ENCODE data around the gene TBC1D7.

The TBC1D7 gene

GRCh38 chr6:13267142-13267651 is 61.1 kb downstream of the TBC1D7 start:
- H3K4me1 ChIP-seq (ENCODE audit: control insufficient read depth, insufficient read depth, low read length): no peaks in the 10 kb centered on the region
- no peaks in the 10 kb centered on the region for H3K27me3 ChIP-seq (ENCODE audit: control insufficient read depth, insufficient read depth, low read length)
- H3K36me3 ChIP-seq (ENCODE audit: control insufficient read depth, insufficient read depth, low read length): no peaks in the 10 kb centered on the region
- no peak overlapping the region for H3K27ac ChIP-seq (ENCODE audit: low read depth, low read length)
- no peak overlapping the region for H3K9ac ChIP-seq (ENCODE audit: low read length)
- H3K4me3 ChIP-seq (ENCODE audit: low read length): no peak overlapping the region

- Histone ChIP-seq H3K4me1 (ENCODE audit: control insufficient read depth, insufficient read depth, low read length) (no peaks in the 10 kb centered on the region), H3K27ac (ENCODE audit: low read depth, low read length) (no peak overlapping the region), H3K4me3 (ENCODE audit: low read length) (no peak overlapping the region), H3K36me3 (ENCODE audit: control insufficient read depth, insufficient read depth, low read length) (no peaks in the 10 kb centered on the region), H3K27me3 (ENCODE audit: control insufficient read depth, insufficient read depth, low read length) (no peaks in the 10 kb centered on the region), H3K9ac (ENCODE audit: low read length) (no peak overlapping the region)
Measured at GRCh38 chr6:13263669-13264068, 64.7 kb downstream of the TBC1D7 start.

- no peak overlapping the region for H3K27ac ChIP-seq (ENCODE audit: low read depth, low read length)
- no peaks in the 10 kb centered on the region for H3K4me1 ChIP-seq (ENCODE audit: control insufficient read depth, insufficient read depth, low read length)
- H3K9ac ChIP-seq (ENCODE audit: low read length): no peak overlapping the region
- no peaks in the 10 kb centered on the region for H3K27me3 ChIP-seq (ENCODE audit: control insufficient read depth, insufficient read depth, low read length)
- no peak overlapping the region for H3K4me3 ChIP-seq (ENCODE audit: low read length)
- H3K36me3 ChIP-seq (ENCODE audit: control insufficient read depth, insufficient read depth, low read length): no peaks in the 10 kb centered on the region
Measured at GRCh38 chr6:13262302-13263230, 65.8 kb downstream of the TBC1D7 start.

GRCh38 chr6:13261464-13261994 is 66.8 kb downstream of the TBC1D7 start:
- Histone ChIP-seq H3K4me1 (ENCODE audit: control insufficient read depth, insufficient read depth, low read length) (no peaks in the 10 kb centered on the region), H3K27ac (ENCODE audit: low read depth, low read length) (no peak overlapping the region), H3K27me3 (ENCODE audit: control insufficient read depth, insufficient read depth, low read length) (no peaks in the 10 kb centered on the region), H3K9ac (ENCODE audit: low read length) (no peak overlapping the region), H3K36me3 (ENCODE audit: control insufficient read depth, insufficient read depth, low read length) (no peaks in the 10 kb centered on the region), H3K4me3 (ENCODE audit: low read length) (no peak overlapping the region)

GRCh38 chr6:13260831-13261230 is 67.5 kb downstream of the TBC1D7 start:
- Histone ChIP-seq H3K36me3 (ENCODE audit: control insufficient read depth, insufficient read depth, low read length) (no peaks in the 10 kb centered on the region), H3K4me3 (ENCODE audit: low read length) (no peak overlapping the region), H3K27me3 (ENCODE audit: control insufficient read depth, insufficient read depth, low read length) (no peaks in the 10 kb centered on the region), H3K4me1 (ENCODE audit: control insufficient read depth, insufficient read depth, low read length) (no peaks in the 10 kb centered on the region), H3K9ac (ENCODE audit: low read length) (no peak overlapping the region), H3K27ac (ENCODE audit: low read depth, low read length) (no peak overlapping the region)

GRCh38 chr6:13260101-13260598 is 68.2 kb downstream of the TBC1D7 start:
- Histone ChIP-seq H3K36me3 (ENCODE audit: control insufficient read depth, insufficient read depth, low read length) (no peaks in the 10 kb centered on the region), H3K4me3 (ENCODE audit: low read length) (no peak overlapping the region), H3K27ac (ENCODE audit: low read depth, low read length) (no peak overlapping the region), H3K27me3 (ENCODE audit: control insufficient read depth, insufficient read depth, low read length) (no peaks in the 10 kb centered on the region), H3K4me1 (ENCODE audit: control insufficient read depth, insufficient read depth, low read length) (no peaks in the 10 kb centered on the region), H3K9ac (ENCODE audit: low read length) (no peak overlapping the region)

GRCh38 chr6:13259393-13259792 is 68.9 kb downstream of the TBC1D7 start:
- Histone ChIP-seq H3K36me3 (ENCODE audit: control insufficient read depth, insufficient read depth, low read length) (no peaks in the 10 kb centered on the region), H3K27me3 (ENCODE audit: control insufficient read depth, insufficient read depth, low read length) (no peaks in the 10 kb centered on the region), H3K4me1 (ENCODE audit: control insufficient read depth, insufficient read depth, low read length) (no peaks in the 10 kb centered on the region), H3K4me3 (ENCODE audit: low read length) (no peak overlapping the region), H3K27ac (ENCODE audit: low read depth, low read length) (no peak overlapping the region), H3K9ac (ENCODE audit: low read length) (no peak overlapping the region)

GRCh38 chr6:13256266-13257001 is 71.9 kb downstream of the TBC1D7 start:
- Histone ChIP-seq H3K4me3 (ENCODE audit: low read length) (no peak overlapping the region), H3K27me3 (ENCODE audit: control insufficient read depth, insufficient read depth, low read length) (no peaks in the 10 kb centered on the region), H3K4me1 (ENCODE audit: control insufficient read depth, insufficient read depth, low read length) (no peaks in the 10 kb centered on the region), H3K9ac (ENCODE audit: low read length) (no peak overlapping the region), H3K27ac (ENCODE audit: low read depth, low read length) (no peak overlapping the region), H3K36me3 (ENCODE audit: control insufficient read depth, insufficient read depth, low read length) (no peaks in the 10 kb centered on the region)
